HG03196 (cell line): ENCODE measurements around the gene TCTN1.
"Not testable (repeated sequence)": the region's sequence is repeated elsewhere in the genome, so short reads cannot be mapped to it uniquely, and the experiment has no call there.

Experiments used
- ATAC-seq: cut with Tn5 transposase; IDR thresholded peaks from one replicate; pipeline ENCODE4 v1.9.1; 2021; ENCODE audit not compliant: unreplicated experiment

Gene TCTN1

GRCh38 chr12:110585231-110585799 is 28.6 kb upstream of the TCTN1 start:
- no peak for ATAC-seq

DNA sequence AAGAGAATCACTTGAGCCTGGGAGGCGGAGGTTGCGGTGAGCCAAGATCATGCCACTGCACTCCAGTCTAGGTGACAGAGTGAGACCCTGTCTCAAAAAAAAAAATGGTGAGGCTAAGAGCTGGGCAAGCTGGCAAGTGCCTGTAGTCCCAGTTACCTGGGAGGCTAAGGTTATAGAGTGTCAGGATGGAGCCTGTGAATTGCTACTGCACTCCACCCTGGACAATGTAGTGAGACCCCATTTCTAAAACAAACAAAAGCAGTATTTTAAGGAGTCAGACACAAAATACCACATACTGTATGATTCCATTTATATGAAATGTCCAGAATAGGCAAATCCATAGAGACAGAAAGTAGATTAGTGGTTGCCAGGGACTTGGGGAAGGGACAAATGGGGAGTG is 26.8 kb upstream of the TCTN1 start:
- ATAC-seq, result not testable (repeated sequence)

- ATAC-seq, result no peak
Observed at GRCh38 chr12:110590059-110590458, 23.9 kb upstream of the TCTN1 start.

GRCh38 chr12:110590806-110591326 is 23.1 kb upstream of the TCTN1 start:
- peak; percentile 76 for ATAC-seq

DNA sequence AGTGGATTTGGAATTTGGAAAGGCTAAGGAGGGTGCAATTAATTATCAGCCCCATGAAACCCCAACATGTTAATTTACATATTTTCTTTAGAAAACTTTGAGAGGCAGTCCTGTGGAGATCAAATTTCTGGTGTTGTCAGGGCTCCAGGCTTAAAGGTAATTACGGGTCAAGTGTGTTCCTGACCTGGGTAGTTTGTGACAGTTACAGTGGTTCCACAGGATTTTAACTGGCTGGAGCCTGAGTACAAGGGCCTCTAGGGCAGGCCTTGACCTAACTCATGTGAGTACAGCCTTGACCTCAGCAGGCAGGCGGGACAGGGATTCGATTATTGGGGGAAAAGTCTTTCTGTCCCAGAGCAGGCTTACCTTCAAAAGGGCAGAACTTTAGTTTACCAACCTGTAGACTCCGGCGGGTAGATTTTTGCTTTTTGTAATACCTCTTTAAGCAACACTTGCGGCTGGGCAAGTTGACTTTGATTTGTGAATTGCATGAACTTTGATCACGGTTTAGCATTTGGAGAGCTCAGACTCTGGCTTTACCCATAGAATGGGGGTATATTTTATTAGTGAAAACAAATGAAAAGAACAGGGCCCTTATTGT is 22.4 kb upstream of the TCTN1 start:
- ATAC-seq, result no peak

DNA sequence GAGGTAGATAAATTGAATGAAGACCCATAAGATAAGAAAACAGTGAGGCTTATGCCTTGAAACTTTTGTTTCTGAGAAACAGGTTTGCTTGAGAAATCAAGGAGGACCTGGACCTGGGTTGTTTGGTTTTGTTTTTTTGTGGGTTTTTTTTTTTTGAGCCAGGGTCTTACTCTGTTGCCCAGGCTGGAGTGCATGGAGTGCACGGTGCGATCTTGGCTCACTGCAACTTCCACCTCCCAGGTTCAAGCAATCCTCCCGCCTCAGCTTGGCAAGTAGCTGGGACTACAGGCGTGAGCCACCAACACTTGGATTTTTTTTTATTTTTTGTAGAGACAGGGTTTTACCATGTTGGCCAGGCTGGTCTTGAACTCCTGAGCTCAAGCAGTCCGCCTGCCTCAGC is 21.9 kb upstream of the TCTN1 start:
- ATAC-seq, result no peak

DNA sequence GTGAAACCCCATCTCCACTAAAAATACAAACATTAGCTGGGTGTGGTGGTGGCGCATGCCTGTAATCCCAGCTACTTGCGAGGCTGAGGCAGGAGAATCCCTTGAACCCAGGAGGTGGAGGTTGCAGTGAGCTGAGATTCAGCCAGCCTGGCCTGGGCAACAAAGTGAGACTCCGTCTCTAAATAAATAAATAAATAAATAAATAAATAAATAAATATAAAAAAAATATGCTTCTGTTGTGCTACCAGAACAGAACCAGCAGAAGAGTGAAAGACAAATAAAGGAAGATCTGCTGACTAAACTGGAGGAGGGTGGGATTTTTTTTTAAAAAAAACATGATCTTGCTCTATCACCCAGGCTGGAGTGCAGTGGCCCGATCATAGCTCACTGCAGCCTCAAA is 21.0 kb upstream of the TCTN1 start:
- ATAC-seq, result not testable (repeated sequence)

DNA sequence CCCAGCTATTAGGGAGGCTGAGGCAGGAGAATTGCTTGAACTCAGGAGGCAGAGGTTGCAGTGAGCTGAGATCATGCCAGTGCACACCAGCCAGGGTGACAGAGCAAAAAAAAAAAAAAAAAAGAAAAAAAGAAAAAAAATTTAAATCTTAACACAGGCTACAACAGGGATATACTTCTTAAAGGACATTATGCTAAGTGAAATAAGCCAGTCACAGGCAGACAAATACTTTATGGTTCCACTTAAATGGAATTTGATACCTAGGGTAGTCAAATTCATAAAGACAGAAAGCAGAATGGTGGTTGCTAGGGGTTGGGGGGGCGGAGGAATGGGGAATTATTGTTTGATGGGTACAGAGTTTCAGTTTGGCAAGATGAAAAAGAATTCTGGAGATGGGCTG is 16.0 kb upstream of the TCTN1 start:
- no peak for ATAC-seq

- no peak for ATAC-seq
Observed at GRCh38 chr12:110599334-110599733, 14.6 kb upstream of the TCTN1 start.

- ATAC-seq, result no peak
Observed at GRCh38 chr12:110600254-110600653, 13.7 kb upstream of the TCTN1 start.

- not testable (repeated sequence) for ATAC-seq
Observed at GRCh38 chr12:110602085-110602814, 11.7 kb upstream of the TCTN1 start.

- no peak for ATAC-seq
Observed at GRCh38 chr12:110606253-110606611, 7.7 kb upstream of the TCTN1 start.

GRCh38 chr12:110613071-110613770 is 708 bp upstream of the TCTN1 start:
- ATAC-seq, result no peak

- no peak for ATAC-seq
Observed at GRCh38 chr12:110615171-110615570, 1.2 kb downstream of the TCTN1 start.

DNA sequence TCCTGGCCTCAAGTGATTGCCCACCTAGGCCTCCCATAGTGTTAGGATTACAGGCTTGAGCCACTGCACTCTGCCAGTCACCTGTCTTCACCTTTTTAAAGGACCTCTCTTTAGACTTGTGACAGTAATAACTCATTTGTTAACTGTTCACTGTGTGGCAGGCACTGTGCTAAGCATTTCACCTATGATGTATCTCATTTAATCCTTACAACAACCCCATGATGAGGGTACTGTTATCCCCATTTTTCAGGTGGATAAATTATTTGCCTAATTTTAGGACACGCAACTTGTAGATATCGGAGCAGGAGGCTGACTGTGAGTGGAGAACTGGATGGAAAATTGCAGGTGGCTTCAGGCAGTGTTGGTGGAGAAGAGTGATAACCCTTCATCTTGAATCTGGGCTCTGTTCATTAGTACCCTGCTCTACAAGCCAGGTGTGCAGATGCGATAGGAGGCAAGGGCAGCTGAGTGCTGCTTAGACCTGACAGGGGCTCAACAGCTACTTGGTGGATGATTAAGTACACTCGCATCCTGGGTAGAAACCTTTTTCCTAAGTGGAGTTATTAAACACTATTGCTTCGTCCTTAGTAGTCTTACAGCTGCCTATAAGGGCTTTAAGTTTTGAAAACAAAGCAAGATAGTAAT is 2.7 kb downstream of the TCTN1 start:
- ATAC-seq, result no peak

DNA sequence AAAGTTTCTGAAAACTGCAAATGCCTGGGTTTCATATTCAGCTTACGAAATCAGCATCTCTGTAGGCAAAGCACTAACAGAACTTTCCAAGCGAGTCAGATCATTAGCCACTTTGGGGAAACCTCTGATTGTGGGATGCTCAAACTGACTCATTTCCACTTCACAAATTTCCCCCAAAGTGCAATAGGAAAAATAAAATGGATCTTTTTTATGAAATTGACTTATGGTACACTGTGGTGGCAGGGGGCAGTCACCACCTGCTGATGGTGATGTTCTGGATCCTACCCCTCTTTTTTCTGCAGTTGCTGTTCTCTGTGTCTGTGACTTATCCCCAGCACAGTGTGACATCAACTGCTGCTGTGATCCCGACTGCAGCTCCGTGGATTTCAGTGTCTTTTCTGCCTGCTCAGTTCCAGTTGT is 5.6 kb downstream of the TCTN1 start:
- ATAC-seq, result peak; percentile 47

GRCh38 chr12:110622582-110622981 is 8.7 kb downstream of the TCTN1 start:
- no peak for ATAC-seq

DNA sequence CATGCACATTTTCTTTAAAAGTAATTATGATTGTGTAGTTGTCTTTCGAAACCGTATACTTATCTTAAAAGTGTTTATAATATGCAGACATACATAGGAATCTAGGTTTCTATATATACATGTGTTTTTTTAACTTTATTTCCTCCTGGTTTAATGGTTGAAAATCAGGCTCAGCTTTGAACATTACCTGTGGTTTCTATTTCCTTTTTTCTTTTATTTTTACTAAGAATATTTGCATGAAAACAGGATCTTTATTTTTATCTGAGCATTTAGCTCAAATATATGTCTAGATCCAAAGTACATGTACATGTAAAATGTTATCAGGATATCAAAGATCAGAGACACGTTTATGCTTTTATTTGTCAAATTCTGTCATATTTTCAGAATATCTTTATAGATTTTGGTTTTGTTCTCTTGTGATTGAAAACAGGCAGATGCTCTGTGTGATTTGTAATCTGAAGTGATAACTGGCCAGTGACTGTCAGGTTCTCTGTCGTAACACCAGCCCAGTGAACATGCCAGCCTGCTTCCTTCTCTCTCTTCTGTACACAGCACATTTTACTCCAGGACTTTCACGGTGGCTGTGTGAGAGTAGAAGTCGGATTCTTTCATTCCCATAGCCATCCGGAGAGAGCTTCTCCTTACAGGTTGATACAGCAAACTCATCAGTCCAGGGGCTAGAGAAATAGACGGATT is 13.7 kb downstream of the TCTN1 start:
- ATAC-seq, result no peak

DNA sequence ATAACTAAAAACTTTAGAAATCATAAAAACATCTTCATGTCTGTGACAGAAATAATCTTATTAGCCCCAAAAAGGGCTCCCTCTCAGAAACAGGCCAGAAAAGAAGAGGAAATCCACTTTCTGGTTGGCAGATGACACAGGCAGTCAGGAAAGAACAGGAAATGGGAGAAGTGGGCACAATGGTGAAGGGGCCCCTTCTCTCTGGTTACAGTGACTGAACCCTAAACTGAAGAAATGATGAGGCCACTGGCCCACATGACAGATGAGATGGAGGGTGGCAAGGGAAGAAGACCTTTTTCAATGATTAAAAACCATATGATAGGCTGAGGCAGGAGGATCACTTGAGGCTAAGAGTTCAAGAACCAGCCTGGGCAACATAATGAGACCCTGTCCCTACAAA is 21.1 kb downstream of the TCTN1 start:
- ATAC-seq, result no peak

- no peak for ATAC-seq
Observed at GRCh38 chr12:110636516-110636915, 22.6 kb downstream of the TCTN1 start.
